Testis (tissue), 3 donors: ENCODE results near the gene ANKRD17. TPM values are rescaled to one million over a fixed set of nuclear protein-coding genes. Genes with fewer than 3 reads are reported as not detected.

Source experiments
- DNase-seq: peaks from one replicate; pipeline ENCODE4 v3.0.0-alpha.2; 2019
- H3K27ac ChIP-seq, 2 donors: fragments of 200-600 bp; sonication (generic); one replicate each; pipeline ENCODE4 v1.5.1; 2019
- H3K27me3 ChIP-seq: fragments of 200-600 bp; sonication (generic); one replicate; pipeline ENCODE4 v1.5.1; 2019
- H3K36me3 ChIP-seq: fragments of 200-600 bp; sonication (generic); one replicate; pipeline ENCODE4 v1.5.1; 2017; ENCODE audit warnings: low read depth; ENCODE audit errors: missing control alignments
- H3K4me1 ChIP-seq: fragments of 200-600 bp; sonication (generic); one replicate; pipeline ENCODE4 v1.5.1; 2019
- H3K4me3 ChIP-seq, 2 donors: fragments of 200-600 bp; sonication (generic); one replicate each; pipeline ENCODE4 v1.5.1; 2017 to 2019
- H3K9me3 ChIP-seq: fragments of 200-600 bp; sonication (generic); one replicate; pipeline ENCODE4 v1.5.1; 2017
- POLR2A ChIP-seq: fragments of 450-650 bp; IDR thresholded peaks from one replicate; pipeline ENCODE4 v1.6.1; 2017; ENCODE audit warnings: antibody characterized with exemption, mild to moderate bottlenecking, moderate library complexity
- WGBS, 2 donors: methylation state at CpG; one replicate each; pipeline ENCODE4 v1.1.5; 2018; 5-methylcytosine and 5-hydroxymethylcytosine counted together
- intact Hi-C: fragments of 100-400 bp; cut with DNase I; formaldehyde crosslinking; loops from one replicate; pipeline ENCODE4 v1.15.1; 2023; ENCODE audit warnings: low total_unique reads
- polyA plus RNA-seq: library from polyadenylated mRNA; stranded (reverse); fragments of 350-450 nt; fragmentation: Illumina TruSeq; extraction: RNeasy Lipid Tissue Mini Kit (QIAGEN cat#74804); gene quantifications from one replicate; pipeline ENCODE4 v1.2.3, GENCODE V29; 2014; ENCODE audit warnings: low read depth, low replicate concordance; ENCODE audit not compliant: insufficient read depth
- total RNA-seq, 2 donors: library from RNA; depleted of rRNA; stranded (reverse); fragments of >200 nt; gene quantifications; one replicate each; pipeline ENCODE4 v1.2.3, GENCODE V29; 2016
- TF ChIP-seq, protein P1 (sequence below), 3 experiments: fragments of 450-650 bp in 2 of 3; fragments of 200-600 bp in 1 of 3; sonication (generic) in 1 of 3; IDR thresholded peaks; one replicate each; pipeline ENCODE4 v1.5.1; 2016 to 2019; ENCODE audit warnings: antibody characterized with exemption in 3 of 3, mild to moderate bottlenecking in 2 of 3, moderate library complexity in 1 of 3

The ANKRD17 gene
- total and polyA plus RNA-seq, 3 donors from 2014 or later, result 26.9 to 78.3 (median 68.9) TPM

DNA sequence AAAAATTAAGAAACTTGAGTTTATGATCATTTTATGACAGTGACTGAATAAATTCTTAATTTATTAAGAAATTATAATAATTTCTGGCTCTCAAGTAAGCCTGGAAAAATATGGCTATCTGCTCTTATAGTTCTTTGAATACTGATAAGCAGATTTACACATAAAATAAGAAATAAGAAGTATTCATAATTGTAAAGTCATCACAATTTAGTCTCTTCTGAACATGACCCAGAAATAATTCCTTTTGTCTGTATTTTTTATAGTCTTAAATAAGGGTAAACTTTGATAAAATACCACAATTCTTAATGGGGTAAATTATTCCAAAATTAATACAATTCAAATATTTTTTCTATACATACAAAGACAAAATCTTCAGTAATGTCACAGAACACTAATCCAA, 72.7 kb downstream of the ANKRD17 start:
- no peak for DNase-seq
- H3K9me3 ChIP-seq, result no peaks in the 10 kb centered on the region
- H3K4me3 ChIP-seq, result no peak overlapping the region
- H3K36me3 ChIP-seq, result no peaks in the 10 kb centered on the region
- no peak overlapping the region for H3K27ac ChIP-seq
- H3K27me3 ChIP-seq, result no peaks in the 10 kb centered on the region
- TF ChIP-seq POLR2A, result no peak
- TF ChIP-seq, protein P1, sequence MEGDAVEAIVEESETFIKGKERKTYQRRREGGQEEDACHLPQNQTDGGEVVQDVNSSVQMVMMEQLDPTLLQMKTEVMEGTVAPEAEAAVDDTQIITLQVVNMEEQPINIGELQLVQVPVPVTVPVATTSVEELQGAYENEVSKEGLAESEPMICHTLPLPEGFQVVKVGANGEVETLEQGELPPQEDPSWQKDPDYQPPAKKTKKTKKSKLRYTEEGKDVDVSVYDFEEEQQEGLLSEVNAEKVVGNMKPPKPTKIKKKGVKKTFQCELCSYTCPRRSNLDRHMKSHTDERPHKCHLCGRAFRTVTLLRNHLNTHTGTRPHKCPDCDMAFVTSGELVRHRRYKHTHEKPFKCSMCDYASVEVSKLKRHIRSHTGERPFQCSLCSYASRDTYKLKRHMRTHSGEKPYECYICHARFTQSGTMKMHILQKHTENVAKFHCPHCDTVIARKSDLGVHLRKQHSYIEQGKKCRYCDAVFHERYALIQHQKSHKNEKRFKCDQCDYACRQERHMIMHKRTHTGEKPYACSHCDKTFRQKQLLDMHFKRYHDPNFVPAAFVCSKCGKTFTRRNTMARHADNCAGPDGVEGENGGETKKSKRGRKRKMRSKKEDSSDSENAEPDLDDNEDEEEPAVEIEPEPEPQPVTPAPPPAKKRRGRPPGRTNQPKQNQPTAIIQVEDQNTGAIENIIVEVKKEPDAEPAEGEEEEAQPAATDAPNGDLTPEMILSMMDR (IDR thresholded peaks at IDR 0.05), result no peak
- no peaks in the 10 kb centered on the region for H3K4me1 ChIP-seq
- intact Hi-C loops, result no loop called here

DNA sequence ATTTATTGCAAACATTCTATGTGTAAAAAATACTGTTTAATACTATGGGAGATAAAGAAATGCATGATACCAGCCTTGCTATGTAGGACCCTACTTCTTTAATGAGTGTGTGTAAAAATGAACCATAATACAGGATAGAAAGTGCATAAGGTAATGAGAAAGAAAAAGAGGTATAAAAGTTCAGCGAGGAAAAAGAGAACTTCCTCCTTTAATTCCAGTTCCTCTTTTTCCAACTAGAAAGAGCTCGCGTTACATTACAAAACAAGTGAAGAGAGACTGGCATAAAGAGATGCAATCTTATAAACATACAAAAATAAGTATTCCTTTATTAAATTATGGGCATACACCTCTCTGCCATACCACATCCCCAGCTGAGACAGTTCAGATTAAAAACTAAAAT, 77.4 kb downstream of the ANKRD17 start:
- Histone ChIP-seq H3K4me3 (no peak overlapping the region), H3K9me3 (no peaks in the 10 kb centered on the region), H3K27ac (no peak overlapping the region), H3K27me3 (no peaks in the 10 kb centered on the region), H3K36me3 (no peaks in the 10 kb centered on the region), H3K4me1 (peaks cover 3% of the 10 kb centered on the region)
- no peak for DNase-seq
- intact Hi-C loops, result no loop called here
- WGBS, 2 donors, result 85 to 92% methylated on average over 3 of the region's 3 CpGs
- TF ChIP-seq, protein P1 (IDR thresholded peaks at IDR 0.05), result no peak
- no peak for TF ChIP-seq POLR2A

DNA sequence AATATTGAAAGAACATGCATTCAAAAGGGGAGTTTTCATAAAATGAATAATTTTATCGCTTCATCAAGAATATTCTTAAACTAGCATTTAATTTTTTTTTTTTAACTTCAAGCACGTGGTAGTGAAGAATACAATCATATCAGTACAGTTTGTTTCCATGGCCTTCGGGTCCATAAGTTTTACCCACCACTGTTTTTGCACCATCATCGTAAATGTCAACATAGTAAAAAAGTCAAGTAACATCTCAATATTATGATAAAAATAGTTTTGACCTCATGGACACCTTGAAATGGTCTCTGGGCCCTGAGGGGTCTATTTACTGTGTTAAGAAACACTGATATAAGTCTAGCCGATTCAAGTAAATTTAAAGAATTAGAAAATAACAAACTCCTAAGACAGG, 80.2 kb downstream of the ANKRD17 start:
- no peaks in the 10 kb centered on the region for H3K36me3 ChIP-seq
- TF ChIP-seq, protein P1 (IDR thresholded peaks at IDR 0.05), result no peak
- no peak for TF ChIP-seq POLR2A
- H3K4me3 ChIP-seq, result no peak overlapping the region
- H3K27me3 ChIP-seq, result no peaks in the 10 kb centered on the region
- H3K27ac ChIP-seq, result no peak overlapping the region
- intact Hi-C loops, result no loop called here
- WGBS, 2 donors, result 72 to 79% methylated on average over 5 of the region's 5 CpGs
- peaks cover 3% of the 10 kb centered on the region for H3K4me1 ChIP-seq
- no peaks in the 10 kb centered on the region for H3K9me3 ChIP-seq
- no peak for DNase-seq

DNA sequence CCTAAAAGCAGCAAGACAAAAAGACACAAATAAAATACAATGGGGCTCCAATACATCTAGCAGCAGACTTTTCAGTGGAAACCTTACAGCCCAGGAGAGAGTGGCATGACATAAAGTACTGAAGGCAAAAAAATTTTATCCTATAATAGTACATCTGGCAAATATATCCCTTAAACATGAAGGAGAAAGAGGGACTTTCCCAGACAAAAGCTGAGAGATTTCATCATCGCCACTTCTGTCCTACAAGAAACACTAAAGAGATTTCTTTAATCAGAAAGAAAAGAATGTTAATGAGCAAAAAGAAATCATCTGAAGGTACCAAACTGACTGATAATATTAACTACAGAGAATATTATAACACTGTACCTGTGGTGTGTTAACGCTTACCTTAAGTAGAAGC, 86.4 kb downstream of the ANKRD17 start:
- Histone ChIP-seq H3K9me3 (no peaks in the 10 kb centered on the region), H3K4me3 (no peak overlapping the region), H3K27me3 (no peaks in the 10 kb centered on the region), H3K27ac (no peak overlapping the region), H3K36me3 (no peaks in the 10 kb centered on the region), H3K4me1 (no peaks in the 10 kb centered on the region)
- intact Hi-C loops, result no loop called here
- WGBS, 2 donors, result 95 to 97% methylated on average over 2 of the region's 2 CpGs
- no peak for DNase-seq
- TF ChIP-seq, protein P1 (IDR thresholded peaks at IDR 0.05), result no peak
- no peak for TF ChIP-seq POLR2A

DNA sequence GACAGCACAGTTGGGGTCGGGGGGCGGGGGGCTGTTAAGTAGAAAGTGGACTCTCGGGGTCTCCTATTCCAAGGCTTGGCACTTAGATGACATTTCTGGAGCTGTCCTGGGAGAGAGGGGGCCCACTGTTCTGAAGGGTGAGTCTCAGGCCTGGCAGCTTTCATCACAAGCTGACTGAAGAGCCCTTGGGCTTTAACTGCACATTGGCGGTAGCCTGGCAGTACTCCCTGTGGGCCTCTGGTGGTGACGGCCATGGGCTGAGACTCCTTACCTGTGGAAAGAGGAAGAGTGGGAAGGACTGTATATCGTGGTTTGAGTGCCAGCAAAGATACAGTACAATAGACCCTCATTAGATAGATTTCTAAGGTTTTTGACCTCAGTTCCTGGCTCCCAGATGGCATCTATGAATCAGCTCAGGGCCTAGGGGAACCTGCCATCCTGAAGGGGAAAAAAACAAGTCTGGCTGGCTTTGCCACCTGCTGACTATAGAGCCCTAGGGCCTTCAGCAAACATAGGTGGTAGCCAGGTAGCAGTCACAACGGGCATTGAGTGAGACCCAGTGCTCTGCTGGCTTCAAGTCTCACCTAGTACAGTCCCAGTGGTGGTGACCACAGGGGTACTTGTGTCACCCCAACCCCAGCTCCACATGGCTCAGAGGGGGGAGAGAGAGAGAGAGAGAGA, 87.9 kb downstream of the ANKRD17 start:
- intact Hi-C loops, result no loop called here
- WGBS, 2 donors, result 91 to 96% methylated on average over 4 to 7 of the region's 7 CpGs
- Histone ChIP-seq H3K9me3 (no peaks in the 10 kb centered on the region), H3K4me3 (no peak overlapping the region), H3K27ac (no peak overlapping the region), H3K4me1 (no peaks in the 10 kb centered on the region), H3K27me3 (no peaks in the 10 kb centered on the region), H3K36me3 (no peaks in the 10 kb centered on the region)
- no peak for TF ChIP-seq POLR2A
- TF ChIP-seq, protein P1 (IDR thresholded peaks at IDR 0.05), result no peak
- DNase-seq, result no peak
